Measurements from ENCODE around the gene BCL3.
"Not testable (repeated sequence)": the region's sequence is repeated elsewhere in the genome, so short reads cannot be mapped to it uniquely, and the experiment has no call there.

Gene BCL3

GRCh38 chr19:44748426-44749254 is at the start of gene BCL3:
BCL3 (plus strand) TSS chr19:44748708; CDS start chr19:44748791, 83 bp downstream.
- peak in 16 of 56 donors; percentile 12 to 55 (median 25) for DNase-seq

- DNase-seq: no peak
Measured at GRCh38 chr19:44700547-44700946, 48.0 kb upstream of the BCL3 start.

- no peak for DNase-seq
Measured at GRCh38 chr19:44701228-44701627, 47.3 kb upstream of the BCL3 start.

- DNase-seq: no peak
Measured at GRCh38 chr19:44702551-44703176, 45.8 kb upstream of the BCL3 start.

- DNase-seq: no peak
Measured at GRCh38 chr19:44703336-44704078, 45.0 kb upstream of the BCL3 start.

DNA sequence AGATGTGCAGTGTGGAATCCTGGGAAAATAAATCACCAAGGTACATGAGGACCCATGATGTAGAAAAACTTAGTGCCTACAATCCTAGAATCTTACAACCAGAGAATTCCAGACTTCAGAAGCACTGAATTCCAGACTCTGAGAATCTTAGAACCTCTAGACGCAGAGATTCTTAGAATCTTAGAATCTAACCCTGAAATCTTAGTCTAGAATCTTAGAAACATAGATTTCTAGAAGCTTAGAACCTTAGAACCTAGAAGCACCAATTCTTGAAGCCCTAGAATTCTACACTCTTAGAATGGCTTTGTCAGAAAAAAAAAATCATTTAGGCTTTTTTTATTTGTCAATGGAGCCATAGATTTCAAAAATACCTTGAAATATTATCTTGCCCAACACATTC is 43.5 kb upstream of the BCL3 start:
- no peak for DNase-seq

DNA sequence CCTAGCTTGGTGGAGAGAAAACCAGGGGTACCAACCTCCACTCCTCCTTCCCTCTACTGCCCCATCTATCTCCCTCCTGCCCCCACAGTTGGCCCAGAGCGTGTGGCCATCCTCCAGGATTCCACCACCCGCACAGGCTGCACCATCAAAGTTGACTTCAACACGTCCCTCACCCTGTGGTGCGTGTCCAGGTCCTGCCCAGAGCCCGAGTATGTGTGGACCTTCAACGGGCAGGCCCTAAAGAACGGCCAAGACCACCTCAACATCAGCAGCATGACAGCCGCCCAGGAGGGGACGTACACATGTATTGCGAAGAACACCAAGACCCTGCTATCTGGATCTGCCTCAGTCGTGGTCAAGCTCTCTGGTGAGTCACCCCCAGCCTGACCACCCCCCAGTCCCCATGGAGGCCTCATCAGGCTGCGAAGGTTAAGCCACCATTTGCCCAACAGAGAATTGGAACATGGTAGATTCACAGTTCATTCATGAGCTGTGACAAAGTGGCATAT is 43.0 kb upstream of the BCL3 start:
- DNase-seq: no peak

GRCh38 chr19:44706506-44707236 is 41.8 kb upstream of the BCL3 start:
- DNase-seq: no peak

GRCh38 chr19:44707794-44708193 is 40.7 kb upstream of the BCL3 start:
- no peak for DNase-seq

- no peak for DNase-seq
Measured at GRCh38 chr19:44708940-44709339, 39.6 kb upstream of the BCL3 start.

DNA sequence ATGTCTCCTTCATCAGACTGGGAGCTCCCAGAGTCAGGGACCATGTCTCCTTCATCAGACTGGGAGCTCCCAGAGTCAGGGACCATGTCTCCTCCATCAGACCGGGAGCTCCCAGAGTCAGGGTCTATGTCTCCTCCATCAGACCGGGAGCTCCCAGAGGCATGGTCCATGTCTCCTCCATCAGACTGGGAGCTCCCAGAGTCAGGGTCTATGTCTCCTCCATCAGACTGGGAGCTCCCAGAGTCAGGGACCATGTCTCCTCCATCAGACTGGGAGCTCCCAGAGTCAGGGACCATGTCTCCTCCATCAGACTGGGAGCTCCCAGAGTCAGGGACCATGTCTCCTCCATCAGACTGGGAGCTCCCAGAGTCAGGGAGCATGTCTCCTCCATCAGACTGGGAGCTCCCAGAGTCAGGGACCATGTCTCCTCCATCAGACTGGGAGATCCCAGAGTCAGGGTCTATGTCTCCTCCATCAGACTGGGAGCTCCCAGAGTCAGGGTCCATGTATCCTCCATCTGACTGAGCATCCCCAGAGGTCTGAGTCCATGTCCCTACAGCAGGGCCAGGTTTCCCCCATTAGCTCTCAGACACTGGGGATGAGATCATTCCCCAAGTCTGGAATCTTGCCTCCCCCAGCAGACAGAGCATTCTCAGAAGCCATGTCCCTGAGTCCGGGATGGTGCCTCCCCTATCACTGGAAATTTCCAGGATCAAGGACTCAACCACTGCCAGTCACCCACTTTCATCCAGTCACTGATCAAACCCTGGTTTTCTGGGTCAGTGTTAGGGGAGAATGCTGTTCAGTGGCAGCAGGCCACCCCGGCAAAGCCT is 38.9 kb upstream of the BCL3 start:
- not testable (repeated sequence) for DNase-seq

DNA sequence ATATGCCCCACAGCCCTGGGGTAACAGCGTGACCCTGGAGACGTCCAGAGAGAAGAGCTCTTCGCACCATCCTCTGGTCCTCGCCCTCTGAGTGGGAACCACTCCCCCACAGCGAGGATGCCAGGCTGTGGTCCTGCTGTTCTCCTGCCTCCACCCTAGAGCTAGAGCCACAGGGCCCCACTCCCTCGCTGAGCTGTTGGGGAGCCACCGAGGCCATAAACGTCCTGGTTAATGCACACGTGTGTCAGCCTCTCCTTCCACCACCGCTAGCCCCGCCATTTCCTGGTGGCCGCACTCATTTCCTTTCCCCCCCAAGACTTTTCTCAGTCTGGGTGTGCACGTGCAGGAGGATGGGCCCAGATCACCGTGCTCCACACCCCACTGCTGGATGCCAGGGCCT is 38.0 kb upstream of the BCL3 start:
- no peak for DNase-seq

GRCh38 chr19:44712864-44713515 is 35.5 kb upstream of the BCL3 start:
- DNase-seq: no peak

DNA sequence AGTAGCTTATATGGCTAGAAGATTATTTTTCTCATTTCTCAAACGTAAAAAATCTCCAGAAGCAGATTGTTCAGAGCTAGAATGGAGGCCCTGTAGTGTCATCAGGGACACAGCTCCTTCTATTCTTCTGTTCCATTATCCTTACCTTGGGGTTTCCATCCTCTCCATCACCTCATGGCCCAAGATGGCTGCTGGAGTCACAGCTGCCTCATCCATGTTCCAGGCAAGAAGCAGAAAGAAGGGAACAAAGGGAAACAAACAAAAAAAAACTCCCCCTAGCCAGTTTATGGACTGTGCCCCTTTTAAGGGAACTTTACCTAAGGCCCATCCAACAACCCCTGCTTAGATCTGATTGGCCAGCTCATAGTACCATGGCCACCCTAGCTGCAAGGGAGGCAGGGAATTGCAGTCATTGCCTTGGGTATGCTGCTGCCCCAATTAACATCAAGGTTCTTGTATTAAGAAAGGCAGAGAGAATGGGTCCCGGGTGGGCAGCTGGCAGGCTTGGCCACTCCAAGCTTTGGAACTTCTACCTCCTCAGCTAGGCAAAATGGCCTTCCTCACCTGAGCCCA is 33.8 kb upstream of the BCL3 start:
- no peak for DNase-seq

DNA sequence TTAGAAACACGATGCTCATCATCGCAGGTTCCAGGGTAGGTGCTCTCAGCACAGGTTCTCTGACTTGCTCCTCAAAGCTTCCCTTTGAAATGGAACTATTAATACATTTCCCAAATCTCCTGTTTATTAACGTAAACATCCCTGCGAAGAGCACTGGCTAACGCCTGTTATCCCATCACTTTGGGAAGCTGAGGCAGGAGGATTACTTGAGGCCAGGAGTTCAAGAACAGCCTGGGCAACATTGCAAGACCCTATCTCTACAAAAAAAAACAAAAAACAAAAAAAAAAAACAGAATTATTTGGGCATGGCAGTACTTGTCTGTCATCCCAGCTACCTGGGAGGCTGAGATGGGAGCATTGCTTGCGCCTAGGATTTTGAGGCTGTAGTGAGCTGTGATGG is 30.9 kb upstream of the BCL3 start:
- no peak for DNase-seq

DNA sequence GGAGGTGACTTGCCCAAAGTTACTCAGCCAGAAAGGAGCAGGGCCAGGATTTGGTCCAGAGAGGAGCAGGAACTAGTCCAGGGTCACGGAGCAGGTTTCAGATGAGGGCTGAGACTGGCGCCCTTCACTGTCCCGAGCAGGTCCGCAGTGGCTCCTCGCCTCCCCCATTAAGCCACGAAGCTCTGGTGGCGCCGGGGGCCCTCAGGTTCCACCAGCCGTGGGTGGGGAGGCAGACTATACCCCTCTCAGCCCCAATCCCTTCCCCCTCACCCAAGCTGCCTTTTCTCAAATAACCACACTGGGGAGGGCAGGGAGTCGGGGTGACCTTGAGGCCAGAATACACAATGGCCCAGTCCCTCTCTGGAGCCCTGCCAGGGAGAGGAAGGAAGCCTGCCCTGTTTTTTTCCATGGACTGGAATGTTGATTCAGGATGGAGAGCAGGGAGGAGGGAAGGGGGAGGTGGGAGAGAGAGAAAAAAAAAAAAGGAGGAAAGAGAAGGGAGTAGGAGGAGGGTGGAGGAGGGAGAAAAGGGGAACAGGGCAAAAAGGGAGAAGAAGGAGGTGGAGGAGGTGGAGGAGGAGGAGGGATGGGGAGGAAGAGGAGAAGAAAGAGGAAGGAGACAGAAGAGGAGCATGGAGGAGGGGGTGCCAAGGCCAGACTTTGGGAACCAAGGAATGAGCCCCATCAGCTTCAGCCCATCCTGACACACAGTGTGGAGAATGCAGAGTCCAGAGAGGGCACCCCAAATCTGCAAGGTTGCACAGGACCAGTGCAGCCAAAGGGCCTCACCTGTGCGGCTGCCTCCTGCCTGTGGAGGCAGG is 29.9 kb upstream of the BCL3 start:
- DNase-seq: peak in 15 of 56 donors; percentile 2 to 68 (median 13)

- no peak for DNase-seq
Measured at GRCh38 chr19:44719262-44719701, 29.2 kb upstream of the BCL3 start.

DNA sequence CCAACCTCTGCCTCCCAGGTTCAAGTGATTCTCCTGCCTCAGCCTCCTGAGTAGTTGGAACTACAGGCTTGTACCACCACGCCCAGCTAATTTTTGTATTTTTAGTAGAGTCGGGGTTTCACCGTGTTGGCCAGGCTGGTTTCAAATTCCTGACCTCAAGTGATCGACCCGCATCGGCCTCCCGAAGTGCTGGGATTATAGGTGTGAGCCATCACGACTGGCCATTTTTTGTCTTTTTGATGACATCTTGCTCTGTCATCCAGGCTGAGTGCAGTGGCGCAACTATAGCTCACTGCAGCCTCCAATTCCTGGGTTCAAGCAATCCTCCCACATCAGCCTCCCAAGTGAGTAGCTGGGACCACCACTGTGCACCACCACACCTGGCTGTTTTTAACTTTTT is 28.1 kb upstream of the BCL3 start:
- DNase-seq: not testable (repeated sequence)

Measured in nucleus accumbens (tissue), 56 donors.